Measurements from ENCODE around the gene RMI2.

Gene RMI2

GRCh38 chr16:11330526-11331237 lies 14.6 kb upstream of the RMI2 start:
- Histone ChIP-seq H3K4me2 (ENCODE audit: low read depth, low read length, poor library complexity, severe bottlenecking) (no peak overlapping the region), H3K27ac (ENCODE audit: low read depth, low read length) (no peak overlapping the region), H3K36me3 (ENCODE audit: low read length) (no peaks in the 10 kb centered on the region), H2AFZ (ENCODE audit: low read depth, low read length, severe bottlenecking) (no peak overlapping the region), H3F3A (ENCODE audit: insufficient read depth) (peaks cover 18% of the 10 kb centered on the region), H3K27me3 (ENCODE audit: low read length) (no peaks in the 10 kb centered on the region), H3K9me3 (ENCODE audit: insufficient read depth, low read length) (no peaks in the 10 kb centered on the region), H3K79me2 (ENCODE audit: insufficient read depth, low read length) (no peaks in the 10 kb centered on the region), H3K9ac (ENCODE audit: low read length) (no peak overlapping the region), H4K20me1 (ENCODE audit: low read depth, low read length) (no peaks in the 10 kb centered on the region), H3K9me2 (replicated peaks; ENCODE audit: insufficient read depth, low read length) (no peaks in the 10 kb centered on the region), H3K4me3 (ENCODE audit: insufficient read depth, low read length, poor library complexity, severe bottlenecking) (no peak overlapping the region)
- TF ChIP-seq CTCF (IDR thresholded peaks at IDR 0.05; ENCODE audit: insufficient read depth, low read length, poor library complexity, severe bottlenecking) = no peak
- TF ChIP-seq EZH2phosphoT487 (conservative IDR thresholded peaks at IDR 0.05; ENCODE audit: low read length) = no peak

- no peak overlapping the region for H3K27ac ChIP-seq (ENCODE audit: low read depth, low read length)
- no peaks in the 10 kb centered on the region for H3K9me3 ChIP-seq (ENCODE audit: insufficient read depth, low read length)
- H3K9me2 ChIP-seq (replicated peaks; ENCODE audit: insufficient read depth, low read length) = no peaks in the 10 kb centered on the region
- H3K4me2 ChIP-seq (ENCODE audit: low read depth, low read length, poor library complexity, severe bottlenecking) = no peak overlapping the region
- H2AFZ ChIP-seq (ENCODE audit: low read depth, low read length, severe bottlenecking) = no peak overlapping the region
- H3F3A ChIP-seq (ENCODE audit: insufficient read depth) = peaks cover 18% of the 10 kb centered on the region
- TF ChIP-seq EZH2phosphoT487 (conservative IDR thresholded peaks at IDR 0.05; ENCODE audit: low read length) (no peak), CTCF (IDR thresholded peaks at IDR 0.05; ENCODE audit: insufficient read depth, low read length, poor library complexity, severe bottlenecking) (no peak)
- H3K9ac ChIP-seq (ENCODE audit: low read length) = no peak overlapping the region
- no peaks in the 10 kb centered on the region for H3K36me3 ChIP-seq (ENCODE audit: low read length)
- no peak overlapping the region for H3K4me3 ChIP-seq (ENCODE audit: insufficient read depth, low read length, poor library complexity, severe bottlenecking)
- H4K20me1 ChIP-seq (ENCODE audit: low read depth, low read length) = no peaks in the 10 kb centered on the region
- H3K79me2 ChIP-seq (ENCODE audit: insufficient read depth, low read length) = no peaks in the 10 kb centered on the region
- no peaks in the 10 kb centered on the region for H3K27me3 ChIP-seq (ENCODE audit: low read length)
Measured at GRCh38 chr16:11331967-11332366, 13.3 kb upstream of the RMI2 start.

GRCh38 chr16:11333010-11333409 lies 12.2 kb upstream of the RMI2 start:
- no peaks in the 10 kb centered on the region for H3K27me3 ChIP-seq (ENCODE audit: low read length)
- H3K4me2 ChIP-seq (ENCODE audit: low read depth, low read length, poor library complexity, severe bottlenecking) = no peak overlapping the region
- H2AFZ ChIP-seq (ENCODE audit: low read depth, low read length, severe bottlenecking) = no peak overlapping the region
- no peaks in the 10 kb centered on the region for H3K36me3 ChIP-seq (ENCODE audit: low read length)
- H3F3A ChIP-seq (ENCODE audit: insufficient read depth) = peaks cover 18% of the 10 kb centered on the region
- no peaks in the 10 kb centered on the region for H3K9me2 ChIP-seq (replicated peaks; ENCODE audit: insufficient read depth, low read length)
- H3K9ac ChIP-seq (ENCODE audit: low read length) = no peak overlapping the region
- no peak overlapping the region for H3K27ac ChIP-seq (ENCODE audit: low read depth, low read length)
- H3K9me3 ChIP-seq (ENCODE audit: insufficient read depth, low read length) = no peaks in the 10 kb centered on the region
- H4K20me1 ChIP-seq (ENCODE audit: low read depth, low read length) = no peaks in the 10 kb centered on the region
- no peak overlapping the region for H3K4me3 ChIP-seq (ENCODE audit: insufficient read depth, low read length, poor library complexity, severe bottlenecking)
- H3K79me2 ChIP-seq (ENCODE audit: insufficient read depth, low read length) = no peaks in the 10 kb centered on the region
- TF ChIP-seq EZH2phosphoT487 (conservative IDR thresholded peaks at IDR 0.05; ENCODE audit: low read length) (no peak), CTCF (IDR thresholded peaks at IDR 0.05; ENCODE audit: insufficient read depth, low read length, poor library complexity, severe bottlenecking) (no peak)

All from SU-DHL-6 (cell line).